PC-3 (cell line): Measurements from ENCODE around the gene FOSB. TPM values are rescaled to one million over a fixed set of nuclear protein-coding genes. Genes with fewer than 3 reads are reported as not detected.

Experiments
- ATAC-seq: fragments of 200-7000 bp; cut with Tn5 transposase; 2 replicates; pipeline ENCODE4 v1.9.1; 2020; ENCODE audit warnings: mild to moderate bottlenecking, moderate library complexity
- BruUV-seq: library from RNA; stranded (reverse); fragments of 400-500 nt; replicated peaks from 2 replicates; lab custom pipeline; 2021; lab: Mats Ljungman, UMichigan
- CTCF ChIA-PET: fragments of 300-600 bp; sonication (Branson Sonifier 250); formaldehyde crosslinking; loops from one replicate; lab custom pipeline; 2022; ENCODE audit warnings: antibody characterized with exemption; lab: Charles Lee
- POLR2A ChIA-PET: fragments of 300-600 bp; sonication (Branson Sonifier 250); formaldehyde crosslinking; loops from one replicate; lab custom pipeline; 2022; ENCODE audit warnings: antibody characterized with exemption; ENCODE audit not compliant: unreplicated experiment; lab: Charles Lee
- DNase-seq: peaks from one replicate; pipeline ENCODE4 v3.0.0-alpha.2; 2015
- H2AFZ ChIP-seq: fragments of 300-600 bp; sonication (generic); 2 replicates; pipeline ENCODE4 v1.6.0; 2016; ENCODE audit warnings: antibody characterized with exemption, low read length
- H3F3A ChIP-seq: fragments of 300-600 bp; sonication (generic); one replicate; pipeline ENCODE4 v1.6.0; 2017; ENCODE audit warnings: antibody characterized with exemption, low read length, control low read depth, mild to moderate bottlenecking; ENCODE audit not compliant: unreplicated experiment
- H3K27ac ChIP-seq: fragments of 300-600 bp; sonication (generic); 2 replicates; pipeline ENCODE4 v1.5.1; 2016; ENCODE audit warnings: mild to moderate bottlenecking, low read length
- H3K27me3 ChIP-seq: fragments of 300-600 bp; sonication (generic); 2 replicates; pipeline ENCODE4 v1.6.1; 2016; ENCODE audit warnings: low read length, mixed read lengths
- H3K36me3 ChIP-seq: fragments of 300-600 bp; sonication (generic); 2 replicates; pipeline ENCODE4 v1.6.1; 2016; ENCODE audit warnings: low read depth, mixed run types, low read length, mixed read lengths
- H3K4me1 ChIP-seq: fragments of 300-600 bp; sonication (generic); 2 replicates; pipeline ENCODE4 v1.5.1; 2016; ENCODE audit warnings: low read length; ENCODE audit not compliant: insufficient read depth
- H3K4me2 ChIP-seq: fragments of 300-600 bp; sonication (generic); 2 replicates; pipeline ENCODE4 v1.6.0; 2016; ENCODE audit warnings: low read length
- H3K4me3 ChIP-seq: fragments of 300-600 bp; sonication (generic); 2 replicates; pipeline ENCODE4 v1.5.1; 2016; ENCODE audit warnings: mild to moderate bottlenecking, low read length, mixed read lengths
- H3K79me2 ChIP-seq: fragments of 300-600 bp; sonication (generic); 2 replicates; pipeline ENCODE4 v1.6.1; 2017; ENCODE audit warnings: low read length, mixed read lengths
- H3K9ac ChIP-seq: fragments of 300-600 bp; sonication (generic); 2 replicates; pipeline ENCODE4 v1.6.0; 2016; ENCODE audit warnings: mild to moderate bottlenecking, low read length
- H3K9me2 ChIP-seq: fragments of 300-600 bp; sonication (generic); replicated peaks from 2 replicates; pipeline ENCODE4 v1.6.1; 2016; ENCODE audit warnings: mixed run types, low read length, mixed read lengths
- H3K9me3 ChIP-seq: fragments of 300-600 bp; sonication (generic); 2 replicates; pipeline ENCODE4 v1.6.1; 2016; ENCODE audit warnings: low read length, mixed read lengths
- H4K20me1 ChIP-seq: fragments of 300-600 bp; sonication (generic); 2 replicates; pipeline ENCODE4 v1.6.1; 2016; ENCODE audit warnings: low read length, mixed read lengths
- EZH2 ChIP-seq: fragments of 300-600 bp; sonication (generic); IDR thresholded peaks from one replicate; pipeline ENCODE4 v1.6.1; 2017; ENCODE audit warnings: antibody characterized with exemption, mild to moderate bottlenecking, low read length; ENCODE audit not compliant: unreplicated experiment
- EZH2phosphoT487 ChIP-seq: fragments of 300-600 bp; sonication (generic); IDR thresholded peaks from 2 replicates; pipeline ENCODE4 v1.6.1; 2018; ENCODE audit warnings: mild to moderate bottlenecking, antibody characterized with exemption, low read length, borderline replicate concordance
- intact Hi-C: fragments of 100-400 bp; cut with micrococcal nuclease; formaldehyde crosslinking; loops from 2 replicates; pipeline ENCODE4 v1.9.0; 2023
- total RNA-seq: library from RNA; depleted of rRNA; stranded (reverse); fragments of >200 nt; gene quantifications from 2 replicates; pipeline ENCODE4 v1.2.3, GENCODE V29; 2014
- TF ChIP-seq, protein P1 (sequence below): fragments of 300-600 bp; sonication (generic); conservative IDR thresholded peaks from 2 replicates; pipeline ENCODE4 v1.5.1; 2017; ENCODE audit warnings: antibody characterized with exemption, low read depth, mild to moderate bottlenecking, low read length

FOSB gene
- total RNA-seq, 1 experiment from 2014 or later = 35.8 TPM

DNA sequence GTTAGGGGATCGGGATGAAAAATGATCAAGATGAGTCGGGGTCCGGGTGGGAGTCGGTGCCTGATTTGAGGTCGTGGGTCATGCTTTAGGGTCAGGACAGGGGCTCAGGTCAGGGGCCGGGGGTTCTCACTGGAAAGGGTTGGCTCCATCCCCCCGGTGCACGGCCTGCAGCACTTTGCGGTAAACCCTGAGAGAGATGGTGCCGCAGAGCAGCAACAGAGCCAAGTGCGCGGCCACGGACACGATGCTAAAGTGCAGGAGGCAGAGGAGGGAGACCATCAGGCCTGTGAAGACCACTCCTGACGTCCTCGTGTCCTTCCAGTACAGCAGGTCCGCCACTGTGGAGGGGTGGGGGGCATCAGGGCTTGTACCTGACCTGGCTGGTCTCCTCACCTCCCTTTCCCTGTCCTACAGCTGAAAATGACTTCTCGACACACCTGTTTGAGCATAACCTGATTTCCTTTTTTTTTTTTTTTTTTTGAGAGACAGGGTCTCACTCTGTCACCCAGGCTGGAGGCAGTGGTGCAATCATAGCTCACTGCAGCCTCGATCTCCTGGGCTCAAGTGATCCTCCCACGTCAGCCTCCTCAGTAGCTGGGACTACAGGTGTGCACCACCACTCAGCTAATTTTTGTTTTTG is 21.5 kb downstream of the FOSB start:
- Histone ChIP-seq H3K36me3 (no peaks in the 10 kb centered on the region), H3K4me3 (no peak overlapping the region), H3K9me3 (no peaks in the 10 kb centered on the region), H3K9me2 (no peaks in the 10 kb centered on the region), H3K27ac (no peak overlapping the region), H3K4me2 (no peak overlapping the region), H3F3A (no peaks in the 10 kb centered on the region), H3K4me1 (peaks cover 4% of the 10 kb centered on the region; the same call in 1 of the 2 replicates), H3K27me3 (no peaks in the 10 kb centered on the region), H4K20me1 (no peaks in the 10 kb centered on the region), H2AFZ (no peak overlapping the region), H3K9ac (no peak overlapping the region), H3K79me2 (no peaks in the 10 kb centered on the region)
- DNase-seq (no peak), ATAC-seq (no peak)
- ChIA-PET CTCF (no interaction called here), POLR2A (no interaction called here)
- TF ChIP-seq EZH2 (no peak), EZH2phosphoT487 (no peak)
- TF ChIP-seq, protein P1, sequence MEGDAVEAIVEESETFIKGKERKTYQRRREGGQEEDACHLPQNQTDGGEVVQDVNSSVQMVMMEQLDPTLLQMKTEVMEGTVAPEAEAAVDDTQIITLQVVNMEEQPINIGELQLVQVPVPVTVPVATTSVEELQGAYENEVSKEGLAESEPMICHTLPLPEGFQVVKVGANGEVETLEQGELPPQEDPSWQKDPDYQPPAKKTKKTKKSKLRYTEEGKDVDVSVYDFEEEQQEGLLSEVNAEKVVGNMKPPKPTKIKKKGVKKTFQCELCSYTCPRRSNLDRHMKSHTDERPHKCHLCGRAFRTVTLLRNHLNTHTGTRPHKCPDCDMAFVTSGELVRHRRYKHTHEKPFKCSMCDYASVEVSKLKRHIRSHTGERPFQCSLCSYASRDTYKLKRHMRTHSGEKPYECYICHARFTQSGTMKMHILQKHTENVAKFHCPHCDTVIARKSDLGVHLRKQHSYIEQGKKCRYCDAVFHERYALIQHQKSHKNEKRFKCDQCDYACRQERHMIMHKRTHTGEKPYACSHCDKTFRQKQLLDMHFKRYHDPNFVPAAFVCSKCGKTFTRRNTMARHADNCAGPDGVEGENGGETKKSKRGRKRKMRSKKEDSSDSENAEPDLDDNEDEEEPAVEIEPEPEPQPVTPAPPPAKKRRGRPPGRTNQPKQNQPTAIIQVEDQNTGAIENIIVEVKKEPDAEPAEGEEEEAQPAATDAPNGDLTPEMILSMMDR = no peak
- no TSS peak for BruUV-seq
- intact Hi-C loops = no loop called here

DNA sequence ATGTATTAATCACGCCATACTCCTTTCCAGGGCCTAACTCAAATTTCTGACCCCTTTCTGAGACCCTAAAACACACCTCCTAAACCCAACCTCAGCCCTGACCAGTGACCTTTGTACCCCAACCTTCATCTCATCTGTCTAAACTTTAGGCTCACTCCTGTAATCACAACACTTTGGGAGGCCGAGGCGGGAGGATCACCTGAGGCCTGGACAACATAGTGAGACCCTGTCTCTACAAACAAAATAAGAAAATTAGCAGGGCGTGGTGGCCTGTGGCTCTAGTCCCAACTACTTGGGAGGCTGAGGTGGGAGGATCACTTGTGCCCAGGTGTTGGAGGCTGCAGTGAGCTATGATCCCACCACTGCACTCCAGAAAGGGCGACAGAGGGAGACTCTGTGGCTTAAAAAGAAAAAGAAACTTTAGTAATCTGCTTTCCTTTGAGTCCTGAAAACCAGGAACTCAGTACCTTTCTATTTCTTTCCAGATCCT is 24.4 kb downstream of the FOSB start:
- no peak overlapping the region for H3K27ac ChIP-seq
- no peaks in the 10 kb centered on the region for H3F3A ChIP-seq
- no peak for ATAC-seq

DNA sequence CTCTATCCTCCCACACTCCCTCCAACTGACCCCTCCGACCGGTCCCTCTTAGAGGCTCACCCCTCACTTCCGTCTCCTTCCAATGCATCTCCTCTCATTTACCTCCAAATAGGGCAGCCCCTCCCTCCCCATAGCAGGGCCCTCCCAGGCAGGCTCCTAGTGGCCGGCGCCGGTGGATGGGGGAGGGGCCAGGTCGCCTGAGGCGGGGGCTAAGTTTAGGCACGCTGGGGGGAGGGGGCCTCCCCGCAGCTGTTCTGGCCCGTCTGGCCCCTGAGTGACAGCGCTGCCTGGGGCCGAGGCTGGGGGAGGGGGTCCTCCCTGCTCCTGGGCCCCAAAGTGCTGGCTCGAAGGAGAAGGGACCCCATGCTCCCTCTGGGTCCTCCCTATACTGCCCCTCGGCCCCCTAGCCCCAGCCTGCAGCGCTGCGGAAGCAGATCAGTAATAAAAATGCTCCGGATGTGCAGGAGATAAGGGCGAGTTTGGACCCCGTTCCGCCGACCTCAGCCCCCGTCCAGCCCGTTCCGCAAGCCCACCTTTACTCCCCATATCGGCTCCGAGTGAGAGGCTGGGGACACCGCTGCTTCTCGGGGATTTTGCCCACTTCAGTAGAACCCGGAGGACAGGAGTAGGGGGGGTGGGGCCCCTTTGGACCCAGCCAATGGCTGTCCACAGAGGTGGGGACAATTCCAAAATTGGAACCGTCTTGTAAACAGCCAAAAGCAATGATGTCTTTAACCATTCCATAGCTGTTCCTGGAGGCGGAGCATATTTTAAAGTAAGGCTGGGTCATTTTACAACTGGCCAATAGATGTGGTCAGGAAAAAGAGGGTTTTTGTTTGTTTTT is 25.1 kb downstream of the FOSB start:
- intact Hi-C loops = loop anchor here (10.0 kb wide), 1 partner anchor 152 kb away; no protein-coding TSS in a partner anchor
- BruUV-seq = TSS peak; percentile 32
- H3K4me2 ChIP-seq = peak overlapping the region; percentile 90
- H3K9me3 ChIP-seq = no peaks in the 10 kb centered on the region
- H3K4me3 ChIP-seq = peak overlapping the region; percentile 74
- no peaks in the 10 kb centered on the region for H3K4me1 ChIP-seq
- no peaks in the 10 kb centered on the region for H3K9me2 ChIP-seq
- H2AFZ ChIP-seq = peak overlapping the region; percentile 93
- ChIA-PET CTCF (interaction anchor here (0.7 to 1.0 kb wide), 2 partner anchors 14 to 52 kb away, joined by 3 read pairs; no protein-coding TSS in a partner anchor), POLR2A (no interaction called here)
- H3K27me3 ChIP-seq = no peaks in the 10 kb centered on the region
- no peak overlapping the region for H3K27ac ChIP-seq
- peak overlapping the region; percentile 19; the same call in 1 of the 2 replicates for H3K9ac ChIP-seq
- peak; percentile 65 for DNase-seq
- H3K36me3 ChIP-seq = no peaks in the 10 kb centered on the region
- TF ChIP-seq EZH2 (no peak), EZH2phosphoT487 (no peak)
- TF ChIP-seq, protein P1 = no peak
- no peaks in the 10 kb centered on the region for H4K20me1 ChIP-seq
- H3F3A ChIP-seq = no peaks in the 10 kb centered on the region
- H3K79me2 ChIP-seq = no peaks in the 10 kb centered on the region
- peak; percentile 59 for ATAC-seq

More for the DNA sequence above, 24.4 kb downstream of the FOSB start:
- Histone ChIP-seq H3K79me2 (no peaks in the 10 kb centered on the region), H3K36me3 (no peaks in the 10 kb centered on the region), H2AFZ (no peak overlapping the region), H4K20me1 (no peaks in the 10 kb centered on the region), H3K4me1 (no peaks in the 10 kb centered on the region), H3K27me3 (no peaks in the 10 kb centered on the region), H3K4me2 (peak overlapping the region; percentile 90; the same call in 1 of the 2 replicates), H3K9me2 (no peaks in the 10 kb centered on the region), H3K9me3 (no peaks in the 10 kb centered on the region), H3K4me3 (peak overlapping the region; percentile 74; the same call in 1 of the 2 replicates), H3K9ac (no peak overlapping the region)
- TF ChIP-seq EZH2phosphoT487 = no peak
- POLR2A ChIA-PET = no interaction called here
- no TSS peak for BruUV-seq
- intact Hi-C loops = loop anchor here (10.0 kb wide), 1 partner anchor 153 kb away; no protein-coding TSS in a partner anchor
- no peak for DNase-seq
- CTCF ChIA-PET = no interaction called here
